Measurements from ENCODE around the gene HEATR1.
"Not testable (repeated sequence)": the region's sequence is repeated elsewhere in the genome, so short reads cannot be mapped to it uniquely, and the experiment has no call there.

HEATR1 gene

DNA sequence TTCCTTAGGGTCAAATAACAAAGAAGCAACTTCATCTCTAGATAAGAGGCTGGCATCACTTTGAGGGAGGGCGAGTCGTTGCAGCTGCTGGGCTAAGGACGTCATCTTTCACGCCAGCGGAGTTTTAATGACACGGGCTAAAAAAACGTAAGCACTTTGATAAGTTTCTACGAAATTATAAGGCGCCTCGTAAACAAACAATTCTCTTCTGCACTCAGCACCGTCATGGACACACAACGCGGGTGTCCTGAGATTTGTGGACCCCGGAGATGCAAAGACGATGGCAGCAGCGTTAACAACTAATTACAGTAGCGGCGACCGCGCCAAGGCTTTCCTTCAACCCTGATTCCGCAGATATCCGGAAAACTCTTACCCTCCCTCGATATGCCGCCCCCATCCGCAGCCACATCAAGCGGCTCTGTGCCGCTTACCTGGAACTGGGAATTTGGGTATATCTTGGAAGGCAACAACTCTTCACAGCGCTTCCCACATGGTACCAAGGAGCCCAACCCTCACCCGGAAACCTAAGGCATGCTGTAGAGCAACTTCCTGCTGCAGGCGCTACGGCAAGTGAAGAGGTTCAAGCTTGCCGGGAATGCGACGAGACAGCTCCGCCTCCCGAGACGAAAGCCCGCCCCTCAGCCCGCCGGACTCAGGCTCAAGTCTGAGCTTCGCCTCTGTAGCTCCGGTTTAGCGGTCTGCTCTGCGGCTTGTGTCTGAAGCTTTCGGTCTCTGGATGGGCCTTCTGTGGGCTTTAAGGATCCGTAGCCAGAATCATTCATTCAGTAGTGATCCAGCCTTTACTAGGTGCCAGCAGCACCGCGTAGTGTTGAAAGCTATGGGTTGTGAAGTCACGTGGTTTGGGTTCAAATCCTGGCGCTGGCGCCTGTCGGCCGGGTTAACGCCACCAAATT is at the start of gene HEATR1:
TSS of gene HEATR1 (minus strand) at position 526 of the 914 bp plus-strand sequence. CDS start at position 105, 421 bp downstream.
- peak; percentile 85 for DNase-seq

GRCh38 chr1:236645016-236645680 is 40.8 kb upstream of the HEATR1 start:
- no peak for DNase-seq

DNA sequence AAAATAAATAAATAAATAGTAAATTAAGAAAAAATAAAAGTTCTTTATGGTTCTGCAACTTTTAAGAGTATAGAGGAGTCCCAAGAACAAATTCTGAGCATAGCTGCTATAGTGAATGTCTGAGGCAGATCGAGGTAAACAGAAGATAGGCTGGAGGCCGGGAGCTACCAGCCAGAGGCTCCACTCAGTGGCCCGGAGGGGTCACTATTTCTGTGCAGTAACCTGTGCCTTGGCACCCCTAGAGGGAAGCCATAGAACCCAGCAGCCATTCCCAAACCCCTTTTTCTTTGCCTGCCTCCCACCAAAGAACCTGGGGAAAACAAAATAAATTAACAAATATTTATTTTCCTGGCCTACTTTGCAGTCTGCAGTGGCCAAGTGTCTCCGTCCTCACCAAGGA is 38.4 kb upstream of the HEATR1 start:
- no peak for DNase-seq

- DNase-seq: no peak
These were observed 35.4 kb upstream of the HEATR1 start for GRCh38 chr1:236639686-236640085.

DNA sequence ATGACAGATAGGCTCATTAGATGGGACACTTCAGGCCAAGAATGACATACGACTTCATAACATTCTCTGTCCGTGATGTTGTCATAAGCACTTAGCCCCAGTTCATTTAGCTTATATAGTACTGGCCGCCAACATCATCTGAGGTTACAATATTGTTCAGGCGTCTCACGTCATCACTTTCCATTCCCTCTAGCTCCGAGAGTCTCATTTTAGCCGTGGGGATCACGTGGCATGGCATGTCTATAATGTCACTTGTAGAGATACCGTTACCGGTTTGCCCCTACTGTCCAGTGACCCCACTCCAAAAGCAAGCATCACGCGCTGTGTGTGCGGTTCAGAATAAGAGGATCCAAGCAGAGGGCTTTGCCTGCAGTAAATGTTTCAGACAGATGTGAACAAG is 34.6 kb upstream of the HEATR1 start:
- DNase-seq: no peak

DNA sequence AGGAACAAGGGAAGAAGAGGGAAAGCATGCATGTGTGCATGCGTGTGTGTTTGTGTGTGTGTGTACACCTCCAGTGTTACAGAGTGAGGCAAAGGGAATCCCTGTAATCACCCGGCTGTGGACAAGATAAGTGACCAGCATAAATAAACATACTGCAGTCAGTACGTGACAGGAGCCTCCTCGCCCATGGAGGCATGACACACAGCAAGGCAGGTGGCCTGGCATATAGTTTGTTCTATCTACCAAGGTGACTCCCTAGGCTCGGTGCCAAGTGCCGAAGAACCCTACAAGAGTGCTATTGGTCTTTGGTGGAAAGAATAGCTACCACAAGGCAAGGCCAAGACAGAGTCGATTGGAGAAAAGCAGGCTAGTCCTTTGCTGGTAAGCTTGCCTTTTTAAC is 31.7 kb upstream of the HEATR1 start:
- no peak for DNase-seq

DNA sequence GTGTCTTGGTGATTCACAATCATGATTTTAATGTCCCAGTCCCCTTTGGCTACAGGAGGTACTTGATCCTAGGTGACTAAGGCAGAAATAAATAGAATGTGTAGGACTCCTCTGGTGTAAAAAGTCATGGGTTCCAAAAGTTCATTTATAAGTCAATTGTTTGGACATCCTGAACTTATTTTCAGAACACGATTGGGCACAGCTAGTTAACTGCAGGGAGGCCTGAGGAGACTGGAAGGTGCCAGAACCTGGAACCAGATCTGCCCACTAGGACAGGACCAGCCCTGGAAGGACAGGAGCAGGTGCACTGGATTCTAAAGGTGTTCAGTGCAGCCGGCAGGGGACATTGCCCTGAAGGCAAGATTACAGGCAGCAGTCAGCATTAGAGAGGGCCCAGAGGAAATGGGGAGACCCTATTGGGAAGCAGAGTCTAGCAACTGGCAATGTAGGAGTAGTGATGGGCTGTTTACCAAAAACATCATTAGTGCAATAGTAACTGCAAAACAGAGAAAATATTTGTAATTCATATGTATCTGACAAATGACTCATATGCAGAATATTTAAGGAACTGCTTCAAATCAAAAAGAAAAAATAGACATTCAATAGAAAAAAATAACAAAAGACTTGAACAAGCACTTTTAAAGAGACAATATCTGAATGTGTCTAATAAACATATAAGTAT is 23.6 kb upstream of the HEATR1 start:
- no peak for DNase-seq

GRCh38 chr1:236623371-236624166 is 19.3 kb upstream of the HEATR1 start:
- no peak for DNase-seq

- DNase-seq: no peak
These were observed 18.1 kb upstream of the HEATR1 start for GRCh38 chr1:236622407-236622806.

GRCh38 chr1:236619398-236619797 is 15.1 kb upstream of the HEATR1 start:
- no peak for DNase-seq

GRCh38 chr1:236618507-236618906 is 14.2 kb upstream of the HEATR1 start:
- no peak for DNase-seq

DNA sequence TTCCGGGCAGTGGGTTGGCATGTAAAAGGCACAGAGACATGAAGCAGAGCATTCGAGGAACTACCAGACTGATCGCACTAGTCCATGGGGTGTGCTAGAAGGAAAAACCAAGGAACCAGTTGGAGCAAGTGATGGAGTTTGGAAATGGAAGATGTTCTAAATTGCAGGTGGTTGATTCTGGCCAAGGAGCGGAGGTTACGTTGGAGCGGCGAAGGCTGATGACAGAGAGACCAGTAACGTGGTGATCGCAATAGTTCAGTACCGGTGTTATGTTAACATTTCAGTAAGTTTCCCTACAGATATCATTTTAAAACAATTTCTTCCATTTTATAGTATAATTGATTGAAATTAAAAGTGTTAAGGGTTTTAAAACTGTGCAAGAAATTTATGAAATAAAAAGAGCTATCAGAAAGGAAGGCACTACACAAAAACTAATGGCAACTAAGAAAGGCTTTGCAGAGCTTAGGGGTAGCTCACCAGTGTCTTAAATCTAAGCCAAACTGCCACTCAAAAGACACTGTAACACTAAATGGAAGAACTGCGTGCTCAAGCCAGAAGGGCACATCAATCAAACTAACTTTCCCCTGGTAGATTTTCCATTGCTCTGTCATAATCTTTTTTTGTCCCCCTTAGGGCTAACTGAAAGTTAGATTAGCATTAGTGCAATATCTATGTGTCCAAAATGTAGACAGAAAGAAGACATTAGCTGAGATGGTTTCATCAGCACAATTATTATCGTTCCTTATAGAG is 11.3 kb upstream of the HEATR1 start:
- DNase-seq: no peak

DNA sequence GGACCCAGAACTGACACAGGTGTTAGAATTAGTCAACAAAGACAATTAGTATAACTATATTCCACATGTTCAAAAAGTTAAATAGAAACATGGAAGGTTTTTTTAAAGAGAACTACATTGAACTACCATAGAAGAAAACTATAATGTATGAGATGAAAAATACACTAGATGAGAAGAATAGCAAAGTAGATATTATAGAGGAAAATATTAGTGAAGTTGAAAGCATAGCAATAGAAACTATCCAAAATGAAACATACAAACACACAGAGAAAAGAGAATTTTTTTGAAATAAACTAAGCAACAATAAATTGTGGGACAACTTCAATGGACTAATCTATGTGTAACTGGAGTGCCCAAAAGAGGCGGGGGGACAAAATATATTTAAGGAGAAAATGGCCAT is 8.0 kb upstream of the HEATR1 start:
- DNase-seq: no peak

GRCh38 chr1:236608930-236609726 is 4.8 kb upstream of the HEATR1 start:
- peak; percentile 10 for DNase-seq

DNA sequence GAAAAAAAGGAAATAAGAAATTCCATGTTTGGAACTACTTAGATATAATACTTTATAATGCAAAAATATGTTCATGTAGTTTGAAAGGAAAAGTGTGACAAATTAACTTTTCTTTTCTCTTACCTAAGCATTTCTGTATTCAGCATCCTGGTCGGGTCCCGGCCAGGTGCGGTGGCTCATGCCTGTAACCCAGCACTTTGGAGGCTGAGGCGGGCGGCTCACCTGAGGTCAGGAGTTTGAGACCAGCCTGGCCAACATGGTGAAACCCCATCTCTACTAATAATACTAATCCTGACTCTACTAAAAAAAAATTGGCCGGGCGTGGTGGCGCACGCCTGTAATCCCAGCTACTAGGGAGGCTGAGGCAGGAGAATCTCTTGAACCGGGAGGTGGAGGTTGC is 3.3 kb upstream of the HEATR1 start:
- not testable (repeated sequence) for DNase-seq

DNA sequence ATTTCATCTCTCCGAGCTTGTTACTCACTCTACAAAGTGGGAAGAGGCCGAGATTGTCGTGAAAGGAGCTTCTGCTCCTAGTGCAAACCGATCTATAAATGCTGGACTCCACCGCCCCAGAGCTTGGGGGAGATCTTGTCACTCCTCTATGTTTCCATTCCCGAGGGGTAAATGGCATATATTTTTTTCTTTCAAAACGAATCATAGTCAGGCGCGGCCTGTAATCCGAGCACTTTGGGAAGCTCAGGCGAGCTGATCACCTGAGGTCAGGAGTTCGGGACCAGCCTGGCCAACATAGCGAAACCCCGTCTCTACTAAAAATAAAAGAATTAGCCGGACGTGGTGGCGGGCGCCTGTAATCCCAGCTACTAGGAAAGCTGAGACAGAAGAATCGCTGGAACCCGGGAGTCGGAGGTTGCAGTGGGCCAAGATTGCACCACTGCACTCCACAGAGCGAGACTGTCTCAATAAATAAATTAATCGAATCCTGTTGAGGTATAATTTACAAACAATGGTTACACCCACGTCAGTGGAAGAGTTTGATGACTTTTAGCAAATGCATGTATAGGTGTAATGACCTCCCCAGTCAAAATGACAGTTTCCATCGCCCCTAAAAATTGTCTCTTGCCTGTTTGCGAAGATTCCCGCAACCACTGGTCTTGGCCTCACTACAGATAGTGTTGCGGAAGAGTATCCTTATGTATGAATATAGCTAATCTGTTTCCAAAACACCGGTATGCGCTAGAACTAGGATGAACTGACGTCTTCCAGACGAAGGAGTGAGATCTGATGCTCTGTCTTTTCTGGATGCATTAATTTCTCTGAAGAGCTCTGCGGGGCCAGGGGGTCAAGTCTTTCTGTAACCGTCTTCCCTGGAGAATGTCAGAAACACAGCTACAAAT is 840 bp upstream of the HEATR1 start:
- no peak for DNase-seq

- no peak for DNase-seq
These were observed 2.1 kb downstream of the HEATR1 start for GRCh38 chr1:236602171-236602570.

DNA sequence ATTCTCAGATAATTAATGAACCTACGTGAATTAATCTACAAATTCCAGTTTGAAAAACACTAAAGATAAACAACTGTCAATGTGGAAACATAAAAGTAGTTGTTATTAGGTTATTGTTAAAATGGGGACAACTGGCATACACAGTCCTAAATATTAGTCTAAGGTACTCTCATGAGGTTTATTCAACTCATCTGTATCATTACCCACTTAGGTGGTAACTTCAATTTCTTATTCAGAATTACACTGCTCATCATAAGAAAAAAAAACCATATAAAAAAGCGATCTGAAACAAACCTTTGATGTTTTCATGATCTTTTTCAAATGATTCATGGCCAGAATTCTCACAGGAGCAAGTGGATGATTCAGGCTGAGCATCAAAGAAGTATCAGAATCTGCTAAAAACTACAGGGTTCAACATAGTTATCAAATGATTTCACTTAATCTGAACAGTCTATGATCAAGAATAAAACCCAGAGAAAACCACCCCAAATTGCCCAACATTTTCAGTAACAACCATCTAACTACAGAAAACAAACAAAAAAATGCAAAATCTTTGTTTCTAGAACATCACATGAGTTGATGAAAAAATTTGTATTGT is 13.7 kb downstream of the HEATR1 start:
- DNase-seq: no peak

DNA sequence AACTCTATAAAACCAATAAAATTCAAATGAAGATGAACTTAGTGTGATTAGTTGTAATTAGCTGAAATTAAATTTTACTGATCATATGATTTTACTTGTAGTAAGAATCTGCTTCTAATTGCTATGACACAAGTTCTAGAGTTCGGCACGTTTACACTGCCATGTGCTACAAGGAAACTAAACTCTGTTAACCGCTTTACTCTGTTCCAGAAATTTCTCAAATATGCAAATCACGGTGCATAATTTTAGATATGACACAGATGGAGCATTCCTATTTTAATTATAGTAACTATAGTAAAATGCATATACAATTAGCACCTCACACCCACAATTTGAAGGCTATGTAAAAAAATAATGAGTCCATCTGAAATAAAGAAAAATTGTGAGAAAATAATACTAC is 14.8 kb downstream of the HEATR1 start:
- no peak for DNase-seq

DNA sequence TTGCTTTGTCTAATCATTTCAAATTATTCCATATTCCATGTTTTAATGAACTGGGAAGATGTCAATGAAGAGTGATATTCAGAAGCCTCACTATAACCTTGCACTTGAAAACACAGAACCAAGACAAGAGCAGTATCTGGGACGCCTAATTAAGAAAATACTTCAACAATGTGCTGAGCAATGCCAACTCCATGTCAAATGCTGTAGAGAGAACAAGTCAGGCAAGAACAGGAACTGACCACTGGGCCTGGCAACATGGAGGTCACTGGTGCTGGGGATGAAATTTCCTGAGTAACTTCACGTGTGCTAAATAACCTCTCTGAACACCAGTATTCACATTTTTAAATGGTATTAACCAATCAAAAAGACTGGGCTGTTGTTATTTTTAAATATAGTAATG is 22.8 kb downstream of the HEATR1 start:
- DNase-seq: no peak

All from DMS 273 treated with DMSO at 0.1 percent for 48 hours (cell line).